NOMO-1 treated with dmso at 0.1 percent for 144 hours (cell line): Measurements from ENCODE around the gene MAFB.
"Not testable (repeated sequence)": the region's sequence is repeated elsewhere in the genome, so short reads cannot be mapped to it uniquely, and the experiment has no call there.

Experiments
- DNase-seq: peaks from one replicate; lab custom pipeline; 2025; ENCODE audit not compliant: unreplicated experiment; lab: John Stamatoyannopoulos, UW

Gene MAFB

GRCh38 chr20:40689100-40689942 lies at the start of gene MAFB:
Gene MAFB, minus strand, starts transcription at chr20:40689236. Its CDS starts 386 bp downstream, at chr20:40688850.
- DNase-seq: peak; percentile 69

DNA sequence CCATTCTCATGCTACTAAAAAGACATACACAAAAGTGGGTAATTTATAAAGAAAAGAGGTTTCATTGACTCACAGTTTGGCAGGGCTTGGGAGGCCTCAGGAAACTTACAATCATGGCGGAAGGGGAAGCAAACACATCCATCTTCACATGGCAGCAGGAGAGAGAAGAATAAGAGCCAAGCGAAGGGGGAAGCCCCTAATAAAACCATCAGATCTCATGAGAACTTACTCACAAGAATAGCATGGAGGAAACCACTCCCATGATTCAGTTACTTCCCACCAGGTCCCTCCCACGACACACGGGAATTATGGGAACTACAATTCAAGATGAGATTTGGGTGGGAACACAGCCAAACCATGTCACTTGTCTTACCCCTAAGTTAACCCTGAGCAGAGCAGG lies 47.4 kb upstream of the MAFB start:
- not testable (repeated sequence) for DNase-seq

DNA sequence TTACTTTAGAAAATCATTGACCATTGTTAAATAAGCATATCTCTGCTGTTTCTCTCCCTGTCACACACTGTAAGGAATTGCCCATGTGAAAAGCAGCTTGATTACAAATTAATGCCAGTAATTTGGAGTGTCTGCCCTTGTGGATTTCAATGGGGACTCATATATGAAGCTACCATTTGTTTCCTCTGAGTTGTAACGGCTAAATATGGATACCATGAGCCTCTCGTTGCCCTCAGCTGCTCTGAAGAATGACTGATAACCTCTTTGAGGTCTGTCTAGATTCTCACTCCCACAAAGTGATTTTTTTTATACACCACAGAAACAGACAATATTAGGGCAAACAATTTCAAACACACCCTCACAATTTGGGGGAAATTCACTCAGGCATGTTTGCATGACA lies 40.0 kb upstream of the MAFB start:
- DNase-seq: no peak

DNA sequence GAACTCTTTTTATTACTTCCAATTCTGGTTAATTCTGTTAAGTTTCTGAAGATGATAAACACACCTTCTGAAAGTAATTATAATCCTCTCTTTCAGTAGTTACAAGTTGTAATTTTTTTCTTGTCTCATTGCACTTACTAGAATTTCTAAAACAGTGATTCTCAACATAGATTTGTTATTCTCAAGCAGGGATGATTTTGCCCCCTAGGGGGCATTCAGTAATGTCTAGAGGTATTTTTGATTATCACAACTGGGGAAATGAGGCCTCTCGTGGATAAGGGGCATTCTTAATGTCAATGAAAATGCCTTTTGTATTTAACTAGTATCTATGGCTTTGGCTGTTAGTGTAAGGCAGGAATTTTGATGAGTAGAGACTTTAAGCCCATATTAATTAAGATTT lies 39.4 kb upstream of the MAFB start:
- no peak for DNase-seq

GRCh38 chr20:40727960-40728359 lies 38.9 kb upstream of the MAFB start:
- no peak for DNase-seq

DNA sequence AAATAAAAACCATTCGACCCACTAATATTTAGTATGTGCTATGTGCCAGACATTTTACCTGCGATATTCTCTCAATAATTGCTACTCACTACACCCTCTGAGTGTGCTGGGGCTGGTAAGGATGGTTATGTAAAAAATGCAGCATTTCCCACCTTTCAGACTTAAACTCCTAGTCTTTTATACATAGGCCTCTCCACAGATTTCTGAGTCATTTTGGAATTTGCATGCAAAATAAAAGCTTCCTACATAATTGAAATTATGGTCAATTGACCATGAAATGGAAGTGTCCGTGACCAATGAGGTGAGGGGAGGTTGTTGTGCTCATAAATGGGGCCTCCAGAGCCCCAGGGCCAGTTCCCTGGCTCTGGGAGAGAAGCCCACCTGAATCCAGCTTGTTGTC lies 37.7 kb upstream of the MAFB start:
- DNase-seq: no peak

- DNase-seq: no peak
Measured at GRCh38 chr20:40724566-40724965, 35.5 kb upstream of the MAFB start.

- no peak for DNase-seq
Measured at GRCh38 chr20:40720826-40721225, 31.8 kb upstream of the MAFB start.

- no peak for DNase-seq
Measured at GRCh38 chr20:40720099-40720498, 31.1 kb upstream of the MAFB start.

DNA sequence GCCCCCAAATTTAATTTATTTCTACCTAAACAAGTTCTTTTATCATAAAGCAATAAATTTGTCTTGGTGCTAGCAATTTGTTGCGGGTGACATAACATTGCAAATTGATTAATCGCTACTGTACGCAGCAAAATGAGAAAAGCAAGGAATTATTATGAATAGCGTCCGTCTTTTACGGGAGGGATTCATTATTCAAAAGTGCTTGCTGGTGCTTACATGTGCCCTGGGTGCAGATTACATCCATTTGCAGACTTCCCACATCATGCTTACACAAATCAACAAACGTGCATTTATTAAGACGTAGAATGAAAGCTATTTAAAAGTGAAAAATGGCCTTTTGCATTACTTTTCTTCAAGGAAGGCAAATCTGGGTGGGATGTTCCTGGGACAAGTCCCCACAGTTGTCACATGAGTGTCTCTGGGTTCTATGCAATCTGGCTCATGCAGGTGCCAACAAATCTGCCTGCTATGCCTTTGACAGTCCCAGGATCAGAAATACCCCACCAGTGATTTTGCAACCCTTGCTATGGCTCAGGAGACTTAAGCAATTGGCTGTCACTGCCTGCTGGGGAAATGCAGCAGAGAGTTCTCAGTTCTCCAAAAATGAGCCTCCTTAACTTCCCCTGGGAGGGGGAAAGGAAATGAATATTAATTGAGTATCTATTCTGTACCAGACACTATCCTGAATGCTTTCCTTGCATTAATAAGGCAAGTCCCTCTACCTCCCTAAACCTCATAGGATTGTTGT lies 30.1 kb upstream of the MAFB start:
- peak; percentile 62 for DNase-seq

GRCh38 chr20:40718214-40718977 lies 29.4 kb upstream of the MAFB start:
- DNase-seq: no peak

GRCh38 chr20:40717343-40717865 lies 28.4 kb upstream of the MAFB start:
- no peak for DNase-seq

GRCh38 chr20:40715491-40715890 lies 26.5 kb upstream of the MAFB start:
- no peak for DNase-seq

DNA sequence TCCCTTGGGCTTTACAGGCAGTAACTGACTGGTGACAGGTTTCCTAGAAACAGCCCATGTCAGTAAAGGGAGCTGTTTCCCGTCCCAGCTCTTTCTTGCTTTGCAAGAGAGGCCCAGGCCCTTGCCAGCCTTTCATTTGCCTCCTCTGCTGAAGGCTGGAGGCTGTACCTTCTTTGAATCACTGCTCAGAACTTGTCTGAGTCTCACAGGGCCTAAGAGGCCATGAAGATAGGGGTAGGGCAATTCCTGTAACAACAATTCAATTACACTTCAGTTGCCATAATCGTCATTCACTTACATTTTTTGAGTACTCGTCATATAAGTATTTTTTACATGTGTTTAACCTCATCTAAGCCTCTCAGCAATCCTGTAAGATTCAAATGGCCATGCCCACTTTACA lies 25.9 kb upstream of the MAFB start:
- no peak for DNase-seq

DNA sequence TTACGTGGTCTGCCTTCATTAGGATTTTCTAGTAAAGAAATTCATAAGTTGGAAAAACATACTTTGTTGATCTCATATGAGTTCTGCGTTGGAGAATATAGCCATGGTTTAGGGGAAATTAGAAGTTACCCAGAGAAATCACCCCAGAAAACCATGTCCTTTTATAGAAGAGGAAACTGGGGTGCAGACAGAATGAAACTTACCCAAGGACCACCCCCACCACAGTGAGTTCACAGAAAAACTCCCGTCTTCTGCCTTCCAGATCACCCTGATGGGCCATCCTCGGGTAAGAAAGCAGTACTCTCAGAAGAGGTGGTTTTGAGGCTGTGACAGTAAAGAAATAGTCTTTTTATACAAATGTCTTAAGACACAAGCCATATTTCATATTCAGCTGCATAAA lies 25.1 kb upstream of the MAFB start:
- DNase-seq: no peak

DNA sequence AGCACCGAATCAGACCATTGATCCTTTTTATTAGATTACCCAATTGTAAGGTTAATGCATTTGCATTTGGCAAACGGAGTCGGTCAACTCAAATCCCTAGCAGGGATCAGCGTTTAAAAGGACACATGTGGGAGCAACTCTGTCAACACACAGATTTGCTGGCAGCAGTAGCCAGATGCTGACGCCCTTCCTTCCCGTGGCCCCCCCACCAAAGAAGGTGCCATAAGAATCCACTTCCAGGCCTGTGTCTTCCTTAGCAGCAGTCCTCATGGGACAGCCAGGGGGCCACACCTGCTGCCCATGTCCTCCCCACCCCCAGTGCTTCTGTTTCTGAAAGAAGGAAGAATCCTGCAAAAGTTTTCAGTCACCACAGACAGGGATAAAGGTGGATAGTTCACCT lies 24.5 kb upstream of the MAFB start:
- DNase-seq: no peak

DNA sequence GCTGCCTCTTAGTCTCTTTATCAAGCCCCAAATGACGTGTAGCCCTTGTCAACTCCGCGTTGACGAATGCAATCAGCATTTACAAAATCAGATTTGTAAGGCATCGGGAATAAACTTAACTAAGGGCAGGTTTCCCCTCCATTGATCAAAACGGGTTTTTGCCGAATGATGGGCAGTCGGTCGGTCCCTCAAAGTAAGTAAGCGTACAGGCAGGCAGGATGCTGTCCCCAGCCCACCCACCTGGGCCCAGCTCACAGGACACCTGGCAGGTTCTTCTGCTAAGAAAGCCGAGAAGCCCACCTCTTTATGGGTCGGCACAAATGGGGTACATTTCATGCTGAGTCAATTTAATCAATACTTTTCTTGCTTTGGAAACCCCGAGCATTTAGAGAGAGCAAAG lies 22.0 kb upstream of the MAFB start:
- no peak for DNase-seq

DNA sequence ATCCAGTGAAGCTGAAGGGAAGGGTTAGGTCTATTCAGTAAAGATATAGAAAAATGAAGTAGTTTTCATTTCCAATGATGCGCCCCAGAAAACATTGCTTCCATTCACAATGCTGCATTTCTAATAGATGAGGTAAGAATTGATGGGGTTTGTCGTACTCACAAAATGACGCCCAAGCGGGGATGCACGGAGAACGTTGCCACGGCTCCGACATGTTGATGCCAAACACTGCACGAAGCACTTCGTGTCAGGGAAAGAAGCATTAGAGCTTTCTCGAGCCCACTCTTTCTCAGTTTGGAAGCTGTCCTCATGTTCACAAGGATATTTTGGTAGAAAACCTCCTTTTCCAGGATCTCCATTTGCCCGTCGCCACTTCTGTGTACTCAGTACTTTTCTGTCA lies 21.6 kb upstream of the MAFB start:
- no peak for DNase-seq

- no peak for DNase-seq
Measured at GRCh38 chr20:40706977-40707582, 18.0 kb upstream of the MAFB start.

DNA sequence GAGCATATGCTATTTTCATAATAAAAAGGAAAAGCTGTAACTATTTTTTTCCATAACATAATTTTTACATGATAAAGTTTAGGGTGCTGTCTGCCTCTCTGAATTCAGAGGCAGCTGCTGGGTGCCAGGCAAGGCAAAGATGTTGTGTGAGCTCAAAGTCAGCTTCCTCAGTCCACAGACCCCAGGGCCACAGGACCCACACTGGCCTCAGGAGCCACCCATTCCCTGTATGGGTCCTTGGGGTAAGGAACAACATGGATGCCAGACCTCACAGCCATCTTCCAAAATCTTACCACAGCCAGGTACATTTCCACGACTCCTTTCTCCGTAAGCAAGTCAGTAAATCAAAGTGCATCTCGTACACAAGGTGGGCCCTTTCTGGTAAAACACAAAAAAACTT lies 16.4 kb upstream of the MAFB start:
- DNase-seq: no peak

GRCh38 chr20:40704828-40705227 lies 15.8 kb upstream of the MAFB start:
- DNase-seq: no peak
